ENCODE results near the gene BHLHA9.
"Not testable (repeated sequence)": the region's sequence is repeated elsewhere in the genome, so short reads cannot be mapped to it uniquely, and the experiment has no call there.

The BHLHA9 gene

DNA sequence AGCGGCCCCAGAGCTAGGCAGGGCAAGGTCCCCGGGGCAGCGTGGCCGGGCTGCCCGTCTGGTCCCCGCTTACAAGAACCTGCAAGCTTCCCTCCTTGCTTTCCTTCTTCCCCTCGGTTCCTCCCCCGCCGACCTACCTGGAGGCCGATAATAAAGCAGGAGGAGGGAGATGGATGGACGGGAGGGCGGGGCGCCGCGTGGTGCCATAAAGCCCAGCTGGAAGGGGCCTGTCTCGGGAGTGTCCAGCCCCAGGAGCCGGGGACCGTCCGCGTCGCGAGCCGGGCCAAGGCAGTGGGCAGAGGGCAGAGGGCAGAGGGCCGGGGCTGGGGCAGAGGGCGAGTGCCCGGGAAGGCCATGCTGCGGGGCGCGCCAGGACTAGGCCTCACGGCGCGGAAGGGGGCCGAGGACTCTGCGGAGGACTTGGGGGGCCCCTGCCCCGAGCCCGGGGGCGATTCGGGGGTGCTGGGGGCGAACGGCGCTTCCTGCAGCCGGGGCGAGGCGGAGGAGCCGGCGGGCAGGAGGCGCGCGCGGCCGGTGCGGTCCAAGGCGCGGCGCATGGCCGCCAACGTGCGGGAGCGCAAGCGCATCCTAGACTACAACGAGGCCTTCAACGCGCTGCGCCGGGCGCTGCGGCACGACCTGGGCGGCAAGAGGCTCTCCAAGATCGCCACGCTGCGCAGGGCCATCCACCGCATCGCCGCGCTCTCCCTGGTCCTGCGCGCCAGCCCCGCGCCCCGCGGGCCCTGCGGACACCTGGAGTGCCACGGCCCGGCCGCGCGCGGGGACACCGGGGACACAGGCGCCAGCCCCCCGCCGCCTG is at the start of gene BHLHA9:
Gene BHLHA9 (plus strand): TSS at position 235 of the 820 bp plus-strand sequence. CDS start 120 bp downstream, at position 355.
- DNase-seq (ENCODE audit: low read depth in 2 of 2): no peak

DNA sequence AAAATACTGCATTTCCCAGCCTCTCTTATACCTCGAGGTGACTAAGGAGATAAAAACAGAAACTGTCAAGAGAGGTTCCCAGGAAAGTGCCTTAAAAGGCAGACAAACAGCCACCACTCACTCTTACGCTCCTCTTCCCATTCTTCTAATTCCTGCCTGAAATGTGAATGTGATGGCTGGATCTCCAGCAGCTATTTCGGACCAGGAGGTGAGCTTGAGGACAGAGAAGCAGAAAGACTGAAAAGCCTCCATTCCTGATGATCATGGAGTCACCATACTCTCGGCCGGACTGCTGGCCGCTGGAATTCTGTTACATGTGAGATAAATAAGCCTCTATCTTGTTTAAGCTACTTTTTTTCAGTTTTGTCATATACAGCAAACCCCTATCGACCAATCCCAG is 49.0 kb upstream of the BHLHA9 start:
- DNase-seq (ENCODE audit: low read depth in 2 of 2): no peak

- no peak for DNase-seq (ENCODE audit: low read depth in 2 of 2)
Observed at GRCh38 chr17:1222321-1222720, 47.9 kb upstream of the BHLHA9 start.

DNA sequence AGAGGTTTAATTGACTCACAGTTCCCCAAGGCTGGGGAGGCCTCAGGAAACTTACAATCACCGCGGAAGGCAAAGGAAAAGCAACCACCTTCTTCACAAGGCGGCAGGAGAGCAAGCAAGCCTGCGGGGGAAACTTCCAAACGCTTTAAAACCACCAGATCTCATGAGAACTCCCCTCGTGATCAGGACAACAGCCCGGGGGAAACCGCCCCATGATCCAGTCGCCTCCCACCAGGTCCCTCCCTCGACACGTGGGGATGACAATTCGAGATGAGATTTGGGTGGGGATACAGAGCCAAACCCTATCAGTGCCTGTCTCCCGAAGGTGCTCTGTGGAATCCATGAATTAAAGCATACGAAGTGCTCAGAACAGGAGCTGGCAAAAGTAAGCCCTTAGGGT is 46.6 kb upstream of the BHLHA9 start:
- no peak for DNase-seq (ENCODE audit: low read depth in 2 of 2)

GRCh38 chr17:1224330-1224729 is 45.9 kb upstream of the BHLHA9 start:
- DNase-seq (ENCODE audit: low read depth in 2 of 2): no peak

DNA sequence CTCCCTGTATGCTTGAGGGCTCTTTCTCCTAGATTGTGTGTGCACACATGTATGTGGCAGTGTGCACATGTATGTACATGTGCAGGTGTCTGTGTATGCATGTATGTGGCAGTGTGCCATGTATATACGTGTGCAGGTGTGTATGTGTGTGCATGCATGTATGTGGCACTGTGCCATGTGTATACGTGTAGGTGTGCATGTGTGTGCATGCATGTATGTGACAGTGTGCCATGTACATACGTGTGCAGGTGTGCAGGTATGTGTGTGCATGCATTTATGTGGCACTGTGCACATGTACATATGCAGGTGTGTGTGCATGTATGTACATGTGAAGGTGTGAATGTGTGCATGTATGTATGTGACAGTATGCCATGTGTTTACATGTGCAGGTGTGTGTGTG is 43.9 kb upstream of the BHLHA9 start:
- no peak for DNase-seq (ENCODE audit: low read depth in 2 of 2)

DNA sequence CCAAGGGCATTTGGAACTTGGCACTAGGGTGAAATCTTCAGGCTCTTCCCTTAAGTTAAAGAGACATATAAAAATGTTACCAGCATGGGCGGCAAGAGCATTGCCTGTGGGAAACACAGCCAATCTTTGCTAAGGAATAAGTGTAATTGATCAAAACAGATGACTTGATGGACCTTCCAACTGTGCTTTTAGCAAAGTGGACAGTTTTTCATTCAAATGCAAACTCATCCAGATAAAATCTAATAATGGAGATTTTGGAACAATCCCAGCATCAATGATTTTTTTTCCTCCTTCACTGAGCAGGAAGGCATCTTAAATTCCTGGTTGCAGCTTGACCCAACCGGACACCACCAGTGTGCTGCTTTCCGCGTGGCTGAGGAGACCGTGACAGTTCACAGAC is 42.9 kb upstream of the BHLHA9 start:
- DNase-seq (ENCODE audit: low read depth in 2 of 2): no peak

DNA sequence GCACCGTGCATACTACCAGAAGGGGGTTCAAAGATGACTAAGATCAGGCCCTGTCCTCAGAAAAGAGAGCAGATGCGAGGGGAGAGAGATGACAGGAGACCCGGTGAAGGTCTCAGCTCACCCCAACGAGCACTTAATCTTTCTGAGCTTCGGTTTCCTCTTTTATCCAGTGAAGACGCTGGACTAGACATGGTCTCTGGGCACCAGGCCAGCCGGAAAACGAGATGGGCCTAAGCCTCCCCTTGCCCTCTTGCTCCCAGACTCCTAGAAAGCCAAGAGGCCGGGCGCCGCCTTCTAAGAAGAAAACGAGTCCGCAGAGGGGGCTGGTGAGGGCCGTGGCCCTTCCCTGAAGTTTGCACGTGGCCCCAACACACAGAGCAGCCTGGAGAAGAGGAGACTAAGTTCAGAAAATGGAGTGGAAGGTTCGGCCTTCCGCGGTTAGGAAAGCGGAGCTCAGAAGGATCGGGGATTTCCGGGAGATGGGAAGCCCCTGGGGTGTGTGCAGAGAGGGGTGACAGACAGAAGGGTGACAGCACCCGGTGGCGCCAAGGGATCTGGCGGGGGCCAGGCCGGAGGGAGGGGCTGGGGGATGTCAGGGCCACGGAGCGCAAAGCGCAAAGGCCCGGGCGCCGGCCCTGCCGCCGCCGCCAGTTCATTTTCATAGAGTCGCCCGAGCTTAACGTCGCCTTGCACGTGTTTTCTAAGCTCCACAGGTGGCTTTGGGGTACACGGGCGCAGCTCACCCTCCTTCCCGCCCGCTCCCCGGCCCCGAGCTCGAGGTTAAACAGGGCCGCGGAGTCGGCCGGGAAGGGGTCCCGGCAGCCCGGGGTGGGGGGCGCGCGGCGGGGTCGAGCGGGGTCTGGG is 42.1 kb upstream of the BHLHA9 start:
- no peak for DNase-seq (ENCODE audit: low read depth in 2 of 2)

GRCh38 chr17:1228781-1229348 is 41.4 kb upstream of the BHLHA9 start:
- no peak for DNase-seq (ENCODE audit: low read depth in 2 of 2)

DNA sequence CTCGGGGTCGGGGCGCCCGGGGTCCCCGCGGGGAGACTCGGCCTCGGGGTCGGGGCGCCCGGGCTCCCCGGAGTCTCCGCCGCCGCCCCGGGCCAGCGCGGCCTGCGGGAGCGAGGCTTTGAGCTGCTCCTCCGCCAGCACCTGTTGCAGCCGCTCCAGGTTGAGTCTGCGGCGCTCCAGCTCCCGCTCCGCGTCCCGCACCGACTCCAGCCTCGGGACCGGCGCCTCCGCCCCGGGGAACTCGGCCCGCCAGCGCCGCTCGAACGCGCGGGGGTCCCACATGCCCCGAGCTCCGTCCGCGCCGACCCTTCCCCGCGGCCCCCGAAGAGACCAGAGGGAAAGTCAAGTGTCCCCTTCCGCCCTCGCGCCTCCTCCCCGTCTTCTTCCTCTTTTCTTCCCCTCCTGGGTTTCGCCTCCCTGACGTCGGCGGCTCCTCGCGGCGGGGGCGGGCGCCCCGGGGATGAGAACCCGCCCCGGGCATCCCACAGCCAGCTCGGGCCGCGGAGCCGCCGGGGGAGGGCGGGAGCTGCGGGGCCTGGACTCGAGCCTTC is 40.8 kb upstream of the BHLHA9 start:
- DNase-seq (ENCODE audit: low read depth in 2 of 2): no peak

DNA sequence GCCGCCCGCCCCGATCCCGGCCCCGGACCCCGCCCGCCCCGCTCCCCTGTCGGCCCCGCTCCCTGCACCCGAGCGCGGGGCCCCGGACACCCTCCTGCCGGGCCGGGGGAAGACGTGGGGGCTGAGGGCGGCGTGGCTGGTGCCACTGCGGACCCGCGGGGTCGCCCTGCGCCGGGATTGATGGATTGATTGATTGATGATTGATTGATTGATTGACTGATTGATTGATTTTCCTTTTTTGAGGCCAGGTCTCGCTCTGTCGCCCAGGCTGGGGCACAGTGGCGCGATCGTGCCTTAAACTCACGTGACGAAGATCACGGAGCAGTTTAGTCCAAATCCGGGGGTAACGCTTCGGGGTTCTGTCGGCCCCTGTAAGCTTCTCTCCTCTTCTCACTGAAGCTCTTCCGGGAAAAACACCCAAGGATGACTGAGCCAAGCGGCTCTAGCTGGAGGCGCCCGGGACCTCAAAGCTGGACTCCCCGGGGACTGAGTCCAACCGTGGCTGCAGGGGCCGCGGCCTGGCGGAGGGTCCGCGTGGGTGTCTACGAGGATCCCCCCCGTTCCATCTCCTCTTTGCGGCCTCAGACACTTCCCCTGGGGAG is 40.2 kb upstream of the BHLHA9 start:
- DNase-seq (ENCODE audit: low read depth in 2 of 2): no peak

DNA sequence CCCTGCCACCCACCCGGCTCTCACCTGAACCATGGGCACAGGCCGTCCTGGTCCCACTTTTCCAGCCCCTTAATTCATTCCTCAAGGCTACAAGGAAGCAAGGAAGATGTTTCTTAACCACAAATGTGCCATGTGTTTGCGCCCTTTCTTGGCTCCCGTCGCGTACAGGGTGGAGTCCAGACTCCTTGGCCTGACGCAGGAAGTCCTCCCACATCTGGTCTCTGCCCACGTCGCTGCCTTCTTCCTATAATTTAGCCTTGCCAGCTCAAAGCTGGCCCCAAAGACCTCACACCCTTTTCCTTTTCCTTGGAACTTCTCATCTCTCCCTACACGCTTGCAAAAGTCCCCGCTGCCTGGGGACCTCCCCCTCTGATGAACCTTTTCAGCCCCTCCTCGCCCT is 38.8 kb upstream of the BHLHA9 start:
- no peak for DNase-seq (ENCODE audit: low read depth in 2 of 2)

DNA sequence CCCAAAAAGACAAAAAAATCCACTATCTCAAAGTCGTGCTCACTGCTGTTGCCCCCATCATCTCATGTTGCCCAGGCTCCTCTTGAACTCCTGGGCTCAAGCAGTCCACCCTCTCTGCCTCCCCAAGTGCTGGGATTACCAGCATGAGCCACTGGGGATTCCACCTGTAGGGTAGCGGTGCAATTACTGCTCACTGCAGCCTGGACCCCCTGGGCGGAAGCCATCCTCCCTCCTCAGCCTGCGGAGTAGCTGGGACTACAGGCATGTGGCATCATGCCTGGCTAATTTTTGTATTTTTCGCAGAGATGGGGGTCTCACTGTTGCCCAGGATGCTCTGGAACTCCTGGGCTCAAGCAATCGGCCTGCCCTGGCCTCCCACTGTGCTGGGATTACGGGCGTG is 37.9 kb upstream of the BHLHA9 start:
- DNase-seq (ENCODE audit: low read depth in 2 of 2): no peak

- DNase-seq (ENCODE audit: low read depth in 2 of 2): no peak
Observed at GRCh38 chr17:1232786-1233185, 37.5 kb upstream of the BHLHA9 start.

- no peak for DNase-seq (ENCODE audit: low read depth in 2 of 2)
Observed at GRCh38 chr17:1234455-1234854, 35.8 kb upstream of the BHLHA9 start.

GRCh38 chr17:1237471-1237870 is 32.8 kb upstream of the BHLHA9 start:
- DNase-seq (ENCODE audit: low read depth in 2 of 2): no peak

DNA sequence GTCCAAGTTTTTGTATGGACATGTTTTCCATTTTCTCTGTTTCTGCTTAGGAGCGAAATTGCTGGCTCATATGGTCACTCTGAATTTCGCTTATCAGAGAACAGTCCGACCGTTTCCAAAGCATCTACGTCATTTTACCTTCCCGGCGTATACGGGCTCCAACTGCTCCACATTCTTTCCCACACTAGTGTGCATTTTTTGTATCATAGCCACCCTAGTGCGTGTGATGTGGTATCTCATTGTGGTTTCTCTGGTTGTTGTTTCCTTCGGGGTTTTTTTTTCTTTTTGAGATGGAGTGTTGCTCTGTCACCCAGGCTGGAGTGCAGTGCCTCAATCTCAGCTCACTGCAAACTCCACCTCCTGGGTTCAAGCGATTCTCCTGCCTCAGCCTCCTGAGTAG is 31.0 kb upstream of the BHLHA9 start:
- DNase-seq (ENCODE audit: low read depth in 2 of 2): no peak

- not testable (repeated sequence) for DNase-seq (ENCODE audit: low read depth in 2 of 2)
Observed at GRCh38 chr17:1240426-1240825, 29.8 kb upstream of the BHLHA9 start.

DNA sequence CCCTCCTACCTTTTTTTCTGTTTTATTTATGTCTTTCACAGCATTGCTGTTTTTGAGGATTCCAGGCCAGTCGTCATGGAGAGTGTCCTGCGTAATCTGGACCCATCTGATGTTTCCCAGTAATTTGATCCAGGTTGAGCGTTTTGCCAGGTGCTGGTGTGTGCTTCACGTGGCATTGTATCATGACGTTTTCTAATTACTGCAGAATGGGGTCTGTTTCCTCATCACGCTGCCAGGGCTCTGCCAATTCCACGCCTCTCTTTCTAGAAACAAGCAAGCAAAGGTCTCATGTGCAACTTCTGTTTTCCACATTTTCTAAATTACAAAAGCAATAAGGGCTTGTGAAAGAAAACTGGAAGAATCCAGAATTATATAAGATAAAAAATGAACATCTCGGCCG is 28.3 kb upstream of the BHLHA9 start:
- DNase-seq (ENCODE audit: low read depth in 2 of 2): peak in 1 of 2 experiments; percentile 4

DNA sequence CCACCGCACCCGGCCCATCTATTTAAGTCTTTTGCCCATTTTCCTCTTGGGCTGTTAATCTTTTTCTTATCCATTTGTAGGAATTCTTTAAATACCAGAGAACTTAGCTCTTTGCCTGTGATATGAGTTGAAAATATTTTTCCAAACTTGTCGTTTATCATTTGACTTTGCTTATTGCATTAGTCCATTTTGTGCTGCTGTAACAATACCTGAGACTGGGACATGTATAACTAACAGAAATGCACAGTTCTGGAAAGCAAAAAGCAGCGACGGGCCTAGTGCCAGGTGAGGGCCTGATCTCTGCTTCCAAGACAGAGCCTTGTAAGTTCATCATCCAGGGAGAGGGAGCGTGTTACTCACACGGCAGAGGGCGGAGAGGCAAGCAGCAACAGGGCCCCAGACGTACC is 25.6 kb upstream of the BHLHA9 start:
- no peak for DNase-seq (ENCODE audit: low read depth in 2 of 2)

GRCh38 chr17:1251866-1252608 is 18.2 kb upstream of the BHLHA9 start:
- no peak for DNase-seq (ENCODE audit: low read depth in 2 of 2)

All from fibroblast of skin of left quadriceps (primary cell).